GM12874 (cell line): ENCODE results near the gene GPRC5A.

ENCODE experiments used
- CTCF ChIP-seq: IDR thresholded peaks from 2 replicates; pipeline ENCODE4 v1.5.1; 2011; ENCODE audit warnings: low read depth, mild to moderate bottlenecking, control low read depth, low read length, moderate library complexity; ENCODE audit not compliant: insufficient read depth

Gene GPRC5A

DNA sequence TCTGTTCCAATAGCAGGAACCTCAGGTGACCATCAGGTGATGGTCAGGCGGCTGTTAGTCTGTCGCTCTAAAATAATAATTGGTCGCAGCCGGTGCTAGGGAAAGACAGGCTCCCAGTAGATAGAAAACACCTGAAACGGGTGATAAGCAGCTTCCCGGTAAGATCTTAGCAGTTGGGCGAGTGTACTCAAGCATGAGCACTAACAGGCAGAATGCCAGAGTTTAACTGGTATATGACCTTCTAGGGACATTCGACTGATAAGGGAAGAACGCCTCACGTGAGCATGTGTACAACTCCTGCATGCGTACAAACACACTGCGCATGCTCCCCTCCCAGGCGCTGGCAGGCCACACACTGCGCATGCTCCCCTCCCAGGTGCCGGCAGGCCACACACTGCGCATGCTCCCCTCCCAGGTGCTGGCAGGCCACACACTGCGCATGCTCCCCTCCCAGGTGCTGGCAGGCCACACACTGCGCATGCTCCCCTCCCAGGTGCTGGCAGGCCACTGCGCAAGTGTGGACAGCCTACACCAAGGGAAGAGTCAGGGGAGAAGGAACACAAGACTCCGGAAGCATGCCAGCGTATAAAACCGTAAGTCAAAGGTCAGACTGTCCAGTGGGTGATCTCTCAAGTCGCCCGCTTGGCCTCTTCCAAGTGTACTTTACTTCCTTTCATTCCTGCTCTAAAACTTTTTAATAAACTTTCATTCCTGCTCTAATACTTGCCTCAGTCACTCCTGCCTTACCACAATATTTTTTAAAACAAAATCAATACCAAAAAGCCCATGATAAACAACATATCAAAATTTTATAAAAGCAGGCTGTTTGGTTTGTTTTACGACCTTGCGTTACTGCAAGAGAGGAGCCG is 36.1 kb downstream of the GPRC5A start:
- no peak for TF ChIP-seq CTCF

DNA sequence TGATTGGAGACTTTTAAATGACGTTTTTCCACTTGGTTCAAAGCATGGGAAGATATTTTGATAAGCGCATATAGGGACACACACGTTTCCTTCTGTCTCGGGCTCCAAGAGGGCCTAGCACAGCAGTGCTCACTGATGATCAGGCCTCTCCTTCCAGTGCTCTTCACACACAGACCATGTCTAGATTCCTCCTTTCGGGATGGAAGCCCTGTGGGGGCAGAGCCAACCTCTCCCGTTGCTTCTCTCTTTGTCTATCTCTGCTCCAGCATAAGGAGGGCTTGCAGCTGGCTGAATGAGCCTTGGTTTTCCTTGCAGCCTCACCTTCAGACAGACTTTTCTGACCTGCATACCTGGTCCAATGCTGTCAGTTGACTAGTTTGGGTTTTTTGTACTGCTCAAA is 38.3 kb downstream of the GPRC5A start:
- TF ChIP-seq CTCF: no peak

GRCh38 chr12:12930633-12931219 is 39.4 kb downstream of the GPRC5A start:
- TF ChIP-seq CTCF: no peak

- TF ChIP-seq CTCF: no peak
These were observed 42.4 kb downstream of the GPRC5A start for GRCh38 chr12:12933742-12934141.

DNA sequence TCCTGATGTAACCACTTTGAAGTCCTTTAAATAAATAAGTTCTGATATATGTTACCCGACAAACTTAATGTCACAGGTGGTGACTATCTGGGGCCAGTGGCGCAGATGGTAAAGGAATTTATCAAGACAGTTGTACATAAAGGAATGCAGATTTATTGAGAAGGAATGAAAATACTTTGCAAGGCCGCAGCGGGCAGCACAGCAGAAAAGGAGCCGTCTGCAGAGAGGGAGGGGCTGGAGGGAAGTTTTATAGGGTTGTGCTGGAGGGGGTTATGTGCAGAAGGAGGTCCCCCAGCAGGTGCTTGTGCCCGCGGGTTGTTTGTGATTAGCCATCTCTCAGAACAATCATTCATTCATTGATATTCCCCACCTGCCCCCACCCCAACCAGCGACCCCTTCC is 43.2 kb downstream of the GPRC5A start:
- no peak for TF ChIP-seq CTCF

DNA sequence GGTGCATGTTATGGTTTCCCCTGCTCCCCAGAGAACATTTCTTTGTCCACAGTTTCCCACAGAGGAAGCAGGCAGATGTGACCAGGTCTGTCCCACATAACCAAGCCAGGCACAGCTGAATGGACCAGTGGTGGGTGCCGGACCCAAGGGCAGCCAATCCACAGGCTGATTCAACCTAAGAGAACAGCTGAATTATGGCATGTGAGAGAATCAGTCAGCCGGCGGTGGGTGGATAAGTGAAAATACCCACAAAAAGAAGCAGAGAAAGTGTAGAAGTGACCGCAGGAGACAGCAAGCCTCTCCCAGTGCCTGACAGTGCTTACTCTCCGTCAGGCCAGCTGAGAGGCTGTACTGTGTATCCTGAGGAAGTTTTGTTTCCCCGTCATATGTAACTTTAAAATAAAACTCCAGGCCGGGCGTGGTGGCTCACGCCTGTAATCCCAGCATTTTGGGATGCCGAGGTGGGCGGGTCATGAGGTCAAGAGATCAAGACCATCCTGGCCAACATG is 45.7 kb downstream of the GPRC5A start:
- TF ChIP-seq CTCF: no peak

- TF ChIP-seq CTCF: no peak
These were observed 47.2 kb downstream of the GPRC5A start for GRCh38 chr12:12938541-12938940.
